GM19463 (cell line): ENCODE results near the gene LACTBL1.

ENCODE experiments used
- ATAC-seq: cut with Tn5 transposase; IDR thresholded peaks from one replicate; pipeline ENCODE4 v1.9.1; 2021; ENCODE audit warnings: mild to moderate bottlenecking, moderate library complexity; ENCODE audit not compliant: unreplicated experiment

The LACTBL1 gene

DNA sequence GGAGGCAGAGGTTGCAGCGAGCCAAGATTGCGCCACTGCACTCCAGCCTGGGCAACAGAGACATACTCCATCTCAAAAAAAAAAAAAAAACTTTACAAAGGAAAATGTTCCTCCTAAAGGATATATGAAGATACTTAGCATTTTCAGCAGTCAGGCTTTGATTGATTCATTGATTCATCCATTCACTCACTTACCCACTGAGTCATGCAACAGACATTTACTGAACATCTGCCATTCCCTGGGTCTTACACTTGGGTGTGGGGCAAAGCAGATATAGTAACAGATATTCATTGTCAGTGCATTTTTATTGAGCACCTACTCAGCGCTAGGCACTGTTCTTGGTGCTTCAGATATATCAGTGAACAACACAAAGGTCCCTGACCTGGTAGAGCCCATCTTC is 5.6 kb upstream of the LACTBL1 start:
- ATAC-seq = no peak

- no peak for ATAC-seq
Observed at GRCh38 chr1:22976461-22977243, 4.0 kb upstream of the LACTBL1 start.

DNA sequence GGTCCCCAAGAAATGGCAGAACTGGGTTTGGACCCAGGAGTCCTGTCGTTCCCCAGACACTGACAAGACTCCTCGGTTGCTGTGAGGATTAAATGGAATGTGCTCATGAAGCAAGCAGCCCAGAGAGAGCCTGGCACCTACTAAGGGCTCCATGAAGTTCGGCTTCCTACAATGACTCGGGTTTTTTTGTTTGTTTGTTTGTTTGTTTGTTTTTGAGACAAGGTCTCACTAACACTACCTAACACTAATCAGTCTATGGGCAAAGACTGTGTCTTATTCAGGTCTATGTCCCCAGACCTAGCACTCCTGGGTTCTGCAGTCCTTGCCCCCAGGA is 3.4 kb upstream of the LACTBL1 start:
- no peak for ATAC-seq

DNA sequence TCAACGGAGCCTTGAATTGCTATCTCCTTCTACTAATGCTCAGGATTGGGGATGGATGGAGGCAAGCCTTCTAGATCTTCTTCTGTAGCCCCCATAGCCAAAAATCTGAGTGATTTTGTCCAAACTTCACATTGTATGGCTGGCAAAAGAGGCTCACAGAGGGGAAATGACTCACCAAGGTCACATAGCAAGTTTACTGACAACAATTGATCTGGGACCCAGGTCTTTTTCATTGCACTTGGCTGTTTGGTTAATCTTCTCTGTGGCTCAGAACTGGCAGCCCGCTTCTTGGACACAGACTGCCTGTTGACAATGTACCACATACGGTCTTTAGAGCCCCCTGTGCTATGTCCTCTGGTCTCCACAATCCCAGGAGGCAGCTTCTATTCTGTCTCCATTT is 3.0 kb upstream of the LACTBL1 start:
- no peak for ATAC-seq

- ATAC-seq = no peak
Observed at GRCh38 chr1:22971611-22972405, 858 bp downstream of the LACTBL1 start.

GRCh38 chr1:22971161-22971560 is 1.5 kb downstream of the LACTBL1 start:
- ATAC-seq = no peak

GRCh38 chr1:22970096-22970495 is 2.6 kb downstream of the LACTBL1 start:
- ATAC-seq = no peak

- no peak for ATAC-seq
Observed at GRCh38 chr1:22969304-22969709, 3.4 kb downstream of the LACTBL1 start.

DNA sequence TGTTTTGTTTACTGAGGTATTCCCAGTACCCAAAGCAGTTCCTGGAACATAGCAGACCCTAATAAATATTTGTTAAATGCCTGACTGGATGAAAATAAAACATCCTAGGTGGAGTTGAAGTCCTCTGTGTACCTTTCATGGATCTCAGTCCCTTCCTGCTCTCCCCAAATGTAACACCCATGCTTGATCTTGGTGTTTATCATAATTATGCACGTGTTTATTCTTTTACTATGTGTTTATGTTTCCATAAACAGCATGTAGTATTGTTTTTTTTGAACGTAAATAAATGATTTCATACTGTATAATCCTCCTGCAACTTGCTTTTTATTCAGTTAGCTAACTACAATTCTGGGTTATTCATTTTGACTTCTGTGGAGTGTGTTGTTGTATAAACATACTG is 4.8 kb downstream of the LACTBL1 start:
- no peak for ATAC-seq

DNA sequence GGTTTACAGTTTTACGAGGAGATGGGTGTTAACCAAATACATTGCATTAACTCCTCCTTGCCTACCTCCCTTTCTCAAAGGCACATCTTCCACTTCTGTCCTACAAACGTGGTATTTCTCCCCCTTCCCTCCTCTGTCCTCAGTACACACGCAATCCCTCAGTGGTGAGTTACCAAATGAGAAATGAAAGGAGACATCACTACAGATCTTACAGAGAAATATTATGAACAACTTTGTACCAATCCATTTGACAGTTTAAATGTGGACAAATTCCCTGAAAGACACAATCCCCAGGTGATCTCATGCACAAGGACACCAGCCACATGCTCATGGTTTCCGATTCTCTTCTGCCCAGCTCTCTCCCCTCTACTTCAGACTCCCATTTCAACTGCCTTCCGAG is 6.4 kb downstream of the LACTBL1 start:
- no peak for ATAC-seq

GRCh38 chr1:22963044-22963677 is 9.5 kb downstream of the LACTBL1 start:
- ATAC-seq = no peak

GRCh38 chr1:22962558-22962957 is 10.1 kb downstream of the LACTBL1 start:
- ATAC-seq = no peak

- no peak for ATAC-seq
Observed at GRCh38 chr1:22959545-22960360, 12.9 kb downstream of the LACTBL1 start.

GRCh38 chr1:22958556-22958955 is 14.1 kb downstream of the LACTBL1 start:
- no peak for ATAC-seq

DNA sequence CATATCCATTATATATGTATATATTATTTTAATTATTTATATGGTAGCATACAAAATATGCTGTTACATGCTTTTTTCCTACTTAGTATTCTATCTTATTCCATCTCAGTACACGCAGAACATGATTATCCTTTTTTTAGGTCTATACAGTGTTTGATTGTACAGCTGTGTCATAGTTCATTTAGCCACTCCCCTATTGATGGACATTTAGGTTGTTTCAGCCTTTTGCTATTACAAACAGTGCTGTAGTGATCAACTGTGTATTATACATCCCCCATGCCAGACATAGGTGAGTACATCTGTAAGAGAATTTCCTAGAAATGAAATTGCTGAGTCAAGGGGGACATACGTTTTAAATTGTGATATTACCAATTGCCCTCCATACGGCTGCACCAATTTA is 15.6 kb downstream of the LACTBL1 start:
- no peak for ATAC-seq

- ATAC-seq = no peak
Observed at GRCh38 chr1:22955146-22955545, 17.5 kb downstream of the LACTBL1 start.

- ATAC-seq = no peak
Observed at GRCh38 chr1:22953740-22954141, 18.9 kb downstream of the LACTBL1 start.

- ATAC-seq = no peak
Observed at GRCh38 chr1:22953057-22953739, 19.5 kb downstream of the LACTBL1 start.

DNA sequence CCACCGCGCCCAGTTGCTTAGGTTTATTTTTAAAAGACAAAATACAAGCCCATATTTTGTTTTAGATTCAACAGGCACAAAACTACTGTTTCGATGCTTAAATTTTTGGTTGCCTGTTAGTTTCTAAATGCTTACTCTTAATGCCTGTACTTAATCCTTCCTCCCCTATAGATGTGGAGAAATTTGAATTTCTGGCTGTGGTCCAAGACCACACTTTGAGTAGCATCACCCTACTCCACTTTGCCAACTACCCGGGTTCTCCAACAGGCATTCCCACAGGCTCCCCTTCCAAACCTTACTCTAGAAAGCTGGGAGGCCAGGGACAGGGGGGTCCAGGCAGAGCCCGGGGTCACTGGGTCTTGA is 20.0 kb downstream of the LACTBL1 start:
- ATAC-seq = no peak

GRCh38 chr1:22951796-22952195 is 20.9 kb downstream of the LACTBL1 start:
- ATAC-seq = no peak
